MV-4-11 (cell line): ENCODE measurements around the gene TAMALIN.
A peak's percentile ranks its signal among the peaks of the same experiment; 100 is the strongest.

Source experiments
- DNase-seq: peaks from one replicate; lab custom pipeline; 2025; lab: John Stamatoyannopoulos, UW

Gene TAMALIN

GRCh38 chr12:51984657-51985056 lies 22.1 kb upstream of the TAMALIN start:
- DNase-seq = no peak

GRCh38 chr12:51985154-51985835 lies 21.5 kb upstream of the TAMALIN start:
- no peak for DNase-seq

- no peak for DNase-seq
Measured at GRCh38 chr12:51986834-51987233, 19.9 kb upstream of the TAMALIN start.

GRCh38 chr12:51992246-51992645 lies 14.5 kb upstream of the TAMALIN start:
- DNase-seq = no peak

- no peak for DNase-seq
Measured at GRCh38 chr12:51994539-51994820, 12.3 kb upstream of the TAMALIN start.

- no peak for DNase-seq
Measured at GRCh38 chr12:51994959-51995358, 11.8 kb upstream of the TAMALIN start.

- no peak for DNase-seq
Measured at GRCh38 chr12:51997136-51997535, 9.6 kb upstream of the TAMALIN start.

- no peak for DNase-seq
Measured at GRCh38 chr12:52003016-52003550, 3.7 kb upstream of the TAMALIN start.

GRCh38 chr12:52003591-52003990 lies 3.2 kb upstream of the TAMALIN start:
- DNase-seq = no peak

- no peak for DNase-seq
Measured at GRCh38 chr12:52004042-52004648, 2.6 kb upstream of the TAMALIN start.

GRCh38 chr12:52005218-52005902 lies 1.4 kb upstream of the TAMALIN start:
- DNase-seq = no peak

- peak; percentile 91 for DNase-seq
Measured at GRCh38 chr12:52005903-52006703, 643 bp upstream of the TAMALIN start.

GRCh38 chr12:52007158-52007921 lies 594 bp downstream of the TAMALIN start:
- no peak for DNase-seq

GRCh38 chr12:52007982-52008510 lies 1.3 kb downstream of the TAMALIN start:
- no peak for DNase-seq

- DNase-seq = no peak
Measured at GRCh38 chr12:52009081-52009751, 2.5 kb downstream of the TAMALIN start.

GRCh38 chr12:52010152-52010622 lies 3.4 kb downstream of the TAMALIN start:
- DNase-seq = no peak

GRCh38 chr12:52010692-52011601 lies 4.2 kb downstream of the TAMALIN start:
- no peak for DNase-seq

GRCh38 chr12:52011602-52012214 lies 5.0 kb downstream of the TAMALIN start:
- peak; percentile 11 for DNase-seq

- no peak for DNase-seq
Measured at GRCh38 chr12:52013626-52014310, 7.0 kb downstream of the TAMALIN start.
